ENCODE results near the gene MED14. TPM values are rescaled to one million over a fixed set of nuclear protein-coding genes. Genes with fewer than 3 reads are reported as not detected.

Gene MED14
- total RNA-seq, 1 experiment from 2014 or later, result 39.9 TPM

DNA sequence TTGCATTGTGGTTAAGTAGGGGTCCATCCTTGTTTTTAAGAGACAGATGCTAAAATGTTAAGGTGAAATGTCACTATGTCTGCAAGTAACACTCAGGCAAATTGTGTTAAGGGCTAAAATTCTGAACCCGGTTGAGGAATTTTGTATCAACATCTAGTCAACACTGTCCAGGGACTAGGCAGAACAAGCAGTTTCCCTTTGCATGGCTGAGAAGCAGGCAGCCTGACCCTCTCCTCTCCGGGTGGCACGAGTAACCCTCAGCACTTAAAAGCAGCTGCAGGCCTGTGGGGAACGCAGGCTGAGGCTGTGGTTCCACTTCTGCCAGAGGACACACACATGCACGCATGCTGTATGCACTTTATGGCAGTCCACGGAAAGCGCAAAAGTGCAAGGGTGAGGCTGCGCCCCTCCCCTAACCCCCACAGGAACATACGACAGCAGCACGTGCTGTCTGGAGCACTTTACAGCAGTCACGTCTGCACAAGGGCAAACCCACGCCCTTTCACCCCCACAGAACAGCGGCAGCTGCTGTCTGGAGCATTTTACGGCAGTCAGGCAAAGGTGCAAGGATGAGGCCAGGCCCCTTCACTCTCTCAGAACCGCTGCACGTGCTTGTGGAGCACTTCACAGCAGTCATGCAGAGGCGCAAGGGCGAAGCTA is 112.7 kb downstream of the MED14 start:
- intact Hi-C loops (cut with micrococcal nuclease; ENCODE audit: unreplicated experiment), result no loop called here
- H3K4me3 ChIP-seq, result no peak overlapping the region
- no peak for DNase-seq
- H4K20me1 ChIP-seq (ENCODE audit: insufficient read depth), result no peaks in the 10 kb centered on the region
- H2AFZ ChIP-seq, result no peak overlapping the region
- CTCF ChIA-PET, result no interaction called here
- H3K27ac ChIP-seq, result no peak overlapping the region
- no peaks in the 10 kb centered on the region for H3K9me3 ChIP-seq (ENCODE audit: insufficient read depth, low read depth)
- H3K79me2 ChIP-seq (ENCODE audit: low read depth), result no peaks in the 10 kb centered on the region
- H3K9me2 ChIP-seq (ENCODE audit: insufficient read depth), result no peaks in the 10 kb centered on the region
- H3K4me1 ChIP-seq (replicated peaks; ENCODE audit: insufficient read depth), result no peaks in the 10 kb centered on the region
- BruUV-seq (replicated peaks), result no TSS peak
- H3K4me2 ChIP-seq, result no peak overlapping the region
- POLR2A ChIA-PET (ENCODE audit: unreplicated experiment), result no interaction called here
- TF ChIP-seq CTCF (conservative IDR thresholded peaks at IDR 0.05) (no peak), EZH2 (IDR thresholded peaks at IDR 0.05; ENCODE audit: low read depth) (no peak)
- H3F3A ChIP-seq (ENCODE audit: insufficient read depth, low read depth), result no peaks in the 10 kb centered on the region
- H3K36me3 ChIP-seq (ENCODE audit: low read depth), result no peaks in the 10 kb centered on the region
- no peaks in the 10 kb centered on the region for H3K27me3 ChIP-seq (ENCODE audit: insufficient read depth, low read depth)

GRCh38 chrX:40617566-40617965 is 117.8 kb downstream of the MED14 start:
- no peaks in the 10 kb centered on the region for H3K9me2 ChIP-seq (ENCODE audit: insufficient read depth)
- H4K20me1 ChIP-seq (ENCODE audit: insufficient read depth), result no peaks in the 10 kb centered on the region
- no peaks in the 10 kb centered on the region for H3K79me2 ChIP-seq (ENCODE audit: low read depth)
- no peaks in the 10 kb centered on the region for H3K9me3 ChIP-seq (ENCODE audit: insufficient read depth, low read depth)
- no peaks in the 10 kb centered on the region for H3K4me1 ChIP-seq (replicated peaks; ENCODE audit: insufficient read depth)
- intact Hi-C loops (cut with micrococcal nuclease; ENCODE audit: unreplicated experiment), result no loop called here
- ChIA-PET CTCF (no interaction called here), POLR2A (ENCODE audit: unreplicated experiment) (interaction anchor here (0.6 kb wide), 1 partner anchor 111 kb away, joined by 4 read pairs; no protein-coding TSS in a partner anchor)
- H3K36me3 ChIP-seq (ENCODE audit: low read depth), result no peaks in the 10 kb centered on the region
- no peak overlapping the region for H3K4me2 ChIP-seq
- no peak overlapping the region for H3K27ac ChIP-seq
- TF ChIP-seq EZH2 (IDR thresholded peaks at IDR 0.05; ENCODE audit: low read depth) (no peak), CTCF (conservative IDR thresholded peaks at IDR 0.05) (no peak)
- no TSS peak for BruUV-seq (replicated peaks)
- no peak overlapping the region for H2AFZ ChIP-seq
- no peak overlapping the region for H3K4me3 ChIP-seq
- no peaks in the 10 kb centered on the region for H3F3A ChIP-seq (ENCODE audit: insufficient read depth, low read depth)
- no peaks in the 10 kb centered on the region for H3K27me3 ChIP-seq (ENCODE audit: insufficient read depth, low read depth)
- no peak for DNase-seq

DNA sequence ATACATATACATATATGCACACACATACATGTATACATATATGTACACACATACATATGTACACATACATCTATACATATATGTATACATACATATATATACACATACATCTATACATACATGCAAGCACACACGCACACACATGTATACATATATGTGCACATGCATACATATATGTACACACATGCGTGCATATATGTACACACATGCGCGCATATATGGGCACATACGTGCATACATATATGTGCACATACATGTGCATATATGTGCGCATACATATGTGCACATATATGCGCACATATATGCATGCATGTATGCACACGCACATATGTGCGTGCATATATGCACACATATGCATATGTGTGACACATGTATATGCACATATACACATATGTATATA is 119.4 kb downstream of the MED14 start:
- Histone ChIP-seq H3K9me3 (ENCODE audit: insufficient read depth, low read depth) (no peaks in the 10 kb centered on the region), H3K4me3 (no peak overlapping the region), H4K20me1 (ENCODE audit: insufficient read depth) (no peaks in the 10 kb centered on the region), H3K9me2 (ENCODE audit: insufficient read depth) (no peaks in the 10 kb centered on the region), H3K4me2 (no peak overlapping the region), H3K79me2 (ENCODE audit: low read depth) (no peaks in the 10 kb centered on the region), H3K36me3 (ENCODE audit: low read depth) (no peaks in the 10 kb centered on the region), H3K27me3 (ENCODE audit: insufficient read depth, low read depth) (no peaks in the 10 kb centered on the region), H3F3A (ENCODE audit: insufficient read depth, low read depth) (no peaks in the 10 kb centered on the region), H3K4me1 (replicated peaks; ENCODE audit: insufficient read depth) (no peaks in the 10 kb centered on the region), H3K27ac (no peak overlapping the region), H2AFZ (no peak overlapping the region)
- intact Hi-C loops (cut with micrococcal nuclease; ENCODE audit: unreplicated experiment), result no loop called here
- BruUV-seq (replicated peaks), result no TSS peak
- ChIA-PET CTCF (no interaction called here), POLR2A (ENCODE audit: unreplicated experiment) (no interaction called here)
- TF ChIP-seq CTCF (conservative IDR thresholded peaks at IDR 0.05) (no peak), EZH2 (IDR thresholded peaks at IDR 0.05; ENCODE audit: low read depth) (no peak)
- no peak for DNase-seq
